ENCODE data around the gene NCOA7. TPM values are rescaled to one million over a fixed set of nuclear protein-coding genes. Genes with fewer than 3 reads are reported as not detected.

The NCOA7 gene
- total RNA-seq, 1 experiment from 2014 or later, result 9.4 TPM

DNA sequence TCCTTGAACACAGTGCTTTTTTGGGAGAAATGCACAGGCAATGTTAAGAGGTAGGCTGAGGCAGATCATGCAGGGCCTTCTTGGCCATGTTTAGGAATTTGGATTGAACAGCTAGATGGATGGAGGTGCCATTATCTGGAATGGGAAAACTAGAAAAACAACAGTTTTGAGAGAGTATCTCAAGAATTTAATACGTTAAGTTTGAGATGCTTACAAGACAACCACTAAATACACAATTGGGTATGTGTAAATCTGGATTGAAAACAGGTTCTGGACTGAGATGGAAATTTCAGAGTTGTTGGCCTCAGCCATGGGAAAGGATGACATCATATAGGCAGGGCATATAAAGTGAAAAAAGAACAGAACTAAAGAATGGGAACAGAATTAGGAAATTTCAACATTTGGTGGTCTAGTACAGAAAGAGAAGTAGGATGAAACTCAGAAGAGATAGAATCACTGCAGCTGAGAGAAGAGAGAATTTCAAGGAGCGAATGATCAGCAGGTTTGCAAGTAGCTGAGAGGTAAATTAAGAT lies 37.1 kb downstream of the NCOA7 start:
- no peak overlapping the region for H2BK15ac ChIP-seq (ENCODE audit: low read depth, low read length)
- H3K4me1 Mint-ChIP-seq, result peaks cover 0 to 7% of the 10 kb centered on the region in 2 experiments; a peak in 3 of 4 replicates

More for the DNA sequence above, 37.1 kb downstream of the NCOA7 start:
- Mint-ChIP-seq H3K9me3 (no peaks in the 10 kb centered on the region), H3K4me3 (no peak overlapping the region), H3K36me3 (ENCODE audit: insufficient read depth in 1 of 3, low read depth in 3 of 3) (peaks cover 0 to 4% (median 0%) of the 10 kb centered on the region in 3 experiments; a peak in 1 of 7 replicates), H3K27ac (no peak overlapping the region), H3K27me3 (ENCODE audit: low read depth) (no peaks in the 10 kb centered on the region)
- H3T11ph ChIP-seq (ENCODE audit: low read length), result no peak overlapping the region
- H4K5ac ChIP-seq (ENCODE audit: insufficient read length, low read depth, low read length), result no peak overlapping the region
- no peaks in the 10 kb centered on the region for H4K20me1 ChIP-seq (ENCODE audit: control insufficient read depth, insufficient read depth, insufficient read length)
- H3K23ac ChIP-seq (ENCODE audit: insufficient read length, low read depth, low read length), result no peak overlapping the region
- no peaks in the 10 kb centered on the region for H3K23me2 ChIP-seq (ENCODE audit: insufficient read length, low read depth, low read length, poor library complexity, severe bottlenecking)
- no peak overlapping the region for H2AK5ac ChIP-seq (ENCODE audit: insufficient read length, low read length)
- WGBS (ENCODE audit: extremely low coverage, insufficient read length, low lambda C conversion rate), result no CpG with 5 or more reads among the region's 2 CpGs
- H2BK120ac ChIP-seq (ENCODE audit: low read depth, low read length, poor library complexity, severe bottlenecking), result no peak overlapping the region
- H4K91ac ChIP-seq (ENCODE audit: insufficient read length, low read depth, low read length), result no peak overlapping the region
- no peak overlapping the region for H3K9ac ChIP-seq (ENCODE audit: extremely low read depth, insufficient read length, low read length)
- TF ChIP-seq, protein P1, sequence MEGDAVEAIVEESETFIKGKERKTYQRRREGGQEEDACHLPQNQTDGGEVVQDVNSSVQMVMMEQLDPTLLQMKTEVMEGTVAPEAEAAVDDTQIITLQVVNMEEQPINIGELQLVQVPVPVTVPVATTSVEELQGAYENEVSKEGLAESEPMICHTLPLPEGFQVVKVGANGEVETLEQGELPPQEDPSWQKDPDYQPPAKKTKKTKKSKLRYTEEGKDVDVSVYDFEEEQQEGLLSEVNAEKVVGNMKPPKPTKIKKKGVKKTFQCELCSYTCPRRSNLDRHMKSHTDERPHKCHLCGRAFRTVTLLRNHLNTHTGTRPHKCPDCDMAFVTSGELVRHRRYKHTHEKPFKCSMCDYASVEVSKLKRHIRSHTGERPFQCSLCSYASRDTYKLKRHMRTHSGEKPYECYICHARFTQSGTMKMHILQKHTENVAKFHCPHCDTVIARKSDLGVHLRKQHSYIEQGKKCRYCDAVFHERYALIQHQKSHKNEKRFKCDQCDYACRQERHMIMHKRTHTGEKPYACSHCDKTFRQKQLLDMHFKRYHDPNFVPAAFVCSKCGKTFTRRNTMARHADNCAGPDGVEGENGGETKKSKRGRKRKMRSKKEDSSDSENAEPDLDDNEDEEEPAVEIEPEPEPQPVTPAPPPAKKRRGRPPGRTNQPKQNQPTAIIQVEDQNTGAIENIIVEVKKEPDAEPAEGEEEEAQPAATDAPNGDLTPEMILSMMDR (conservative IDR thresholded peaks at IDR 0.05), result no peak
- H3K79me1 ChIP-seq (ENCODE audit: insufficient read depth, low read depth, low read length, poor library complexity, severe bottlenecking), result no peaks in the 10 kb centered on the region
- no peak overlapping the region for H2BK20ac ChIP-seq (ENCODE audit: low read depth, low read length, poor library complexity, severe bottlenecking)
- H3K4me2 ChIP-seq (ENCODE audit: insufficient read depth, insufficient read length, low read length), result no peak overlapping the region
- no peak overlapping the region for H3K14ac ChIP-seq (ENCODE audit: insufficient read depth, low read length)
- no peak overlapping the region for H3K18ac ChIP-seq (ENCODE audit: insufficient read length, low read depth, low read length)
- no peaks in the 10 kb centered on the region for H3K9me3 ChIP-seq (ENCODE audit: control insufficient read depth, low read depth, low read length)
- no peak overlapping the region for H4K8ac ChIP-seq (replicated peaks; ENCODE audit: insufficient read length, low read depth, low read length)
- no peaks in the 10 kb centered on the region for H3K27me3 ChIP-seq (ENCODE audit: insufficient read depth, low read length)
- H2BK12ac ChIP-seq (ENCODE audit: insufficient read length, low read depth, low read length), result no peak overlapping the region
- no peak overlapping the region for H3K56ac ChIP-seq (ENCODE audit: insufficient read length, low read depth, low read length)
- no peak overlapping the region for H3K27ac ChIP-seq (ENCODE audit: insufficient read length, low read depth, low read length)
- no peak for DNase-seq
- H2AFZ ChIP-seq (ENCODE audit: low read length), result no peak overlapping the region
- H2BK5ac ChIP-seq (ENCODE audit: insufficient read length, low read length), result no peak overlapping the region
- no peaks in the 10 kb centered on the region for H3K79me2 ChIP-seq (ENCODE audit: insufficient read depth, low read length)
- no peak overlapping the region for H3K4ac ChIP-seq (ENCODE audit: low read depth, low read length)
- no peaks in the 10 kb centered on the region for H3K4me1 ChIP-seq (ENCODE audit: insufficient read depth, low read length)
